Activated gamma-delta T cell treated with Interleukin-2 at 50 U/mL for 16 hours (primary cell): ENCODE measurements around the gene ELMOD2.
A peak's percentile ranks its signal among the peaks of the same experiment; 100 is the strongest.
"Not testable (repeated sequence)": the region's sequence is repeated elsewhere in the genome, so short reads cannot be mapped to it uniquely, and the experiment has no call there.

Source experiments
- DNase-seq: peaks from one replicate; pipeline ENCODE4 v3.0.0-alpha.2; 2020

The ELMOD2 gene, protein sequence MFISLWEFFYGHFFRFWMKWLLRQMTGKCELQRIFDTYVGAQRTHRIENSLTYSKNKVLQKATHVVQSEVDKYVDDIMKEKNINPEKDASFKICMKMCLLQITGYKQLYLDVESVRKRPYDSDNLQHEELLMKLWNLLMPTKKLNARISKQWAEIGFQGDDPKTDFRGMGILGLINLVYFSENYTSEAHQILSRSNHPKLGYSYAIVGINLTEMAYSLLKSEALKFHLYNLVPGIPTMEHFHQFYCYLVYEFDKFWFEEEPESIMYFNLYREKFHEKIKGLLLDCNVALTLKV

DNA sequence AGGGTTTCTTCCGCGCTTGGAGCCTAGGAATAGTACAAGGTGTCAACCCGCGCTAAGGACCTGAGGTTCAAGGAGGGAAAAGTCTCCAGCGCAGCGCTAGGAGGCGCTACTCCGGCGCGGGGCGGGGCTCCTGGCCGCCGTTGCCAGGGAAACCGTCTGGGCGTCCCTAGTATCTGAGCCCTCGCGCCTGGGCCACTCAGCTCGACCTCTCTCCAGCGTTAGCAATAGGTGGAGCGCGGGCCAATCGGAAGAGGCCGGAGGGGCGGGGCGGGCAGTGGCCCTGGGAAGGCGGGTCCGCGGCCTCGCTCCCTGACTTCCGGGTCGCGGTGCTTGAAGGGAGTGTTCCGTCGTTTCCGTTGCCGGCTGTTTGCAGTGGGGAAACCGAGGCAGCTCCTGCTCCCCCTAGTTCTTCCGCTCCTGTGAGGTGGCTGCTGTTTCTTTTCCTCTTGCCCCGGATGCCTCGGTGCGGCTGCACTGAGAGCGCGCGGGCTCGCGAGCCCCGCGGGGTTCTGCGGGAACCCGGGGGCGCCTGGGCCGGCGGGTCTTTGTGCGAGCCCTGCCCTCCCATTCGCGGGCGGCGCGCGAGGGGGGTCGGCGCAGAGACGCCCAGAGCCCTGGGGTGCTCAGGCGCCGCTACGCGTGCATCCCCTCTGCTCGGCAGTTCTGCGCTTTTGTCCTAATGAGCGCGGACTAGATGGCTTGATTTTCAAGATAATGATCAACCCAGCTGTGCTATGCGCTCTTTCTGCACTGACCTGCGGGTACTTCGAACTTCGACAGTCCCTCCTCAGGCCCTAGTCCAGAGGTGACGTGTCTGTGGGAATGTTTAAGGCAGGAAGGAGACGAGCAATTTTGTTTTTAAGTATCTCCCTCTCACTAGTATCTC, at the start of gene ELMOD2:
Gene ELMOD2 (plus strand): TSS at position 312 of the 886 bp plus-strand sequence. CDS start 1,261 bp downstream, outside the sequence.
- peak; percentile 97 for DNase-seq

DNA sequence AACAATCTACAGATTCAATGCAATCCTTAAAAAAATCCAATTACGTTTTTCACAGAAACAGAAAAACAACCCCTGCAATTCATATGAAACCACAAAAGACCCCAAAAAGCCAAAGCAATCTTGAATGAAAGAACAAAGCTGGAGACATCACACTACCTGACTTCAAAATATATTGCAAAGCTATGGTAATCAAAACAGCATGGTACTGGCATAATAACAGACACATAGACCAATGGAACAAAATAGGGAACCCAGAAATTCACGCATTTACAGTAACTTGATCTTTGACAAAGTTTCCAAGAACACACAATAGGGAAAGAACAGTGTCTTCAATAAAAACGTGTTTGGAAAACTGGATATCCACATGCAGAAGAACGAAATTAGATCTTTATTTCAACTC, 40.5 kb upstream of the ELMOD2 start:
- no peak for DNase-seq

DNA sequence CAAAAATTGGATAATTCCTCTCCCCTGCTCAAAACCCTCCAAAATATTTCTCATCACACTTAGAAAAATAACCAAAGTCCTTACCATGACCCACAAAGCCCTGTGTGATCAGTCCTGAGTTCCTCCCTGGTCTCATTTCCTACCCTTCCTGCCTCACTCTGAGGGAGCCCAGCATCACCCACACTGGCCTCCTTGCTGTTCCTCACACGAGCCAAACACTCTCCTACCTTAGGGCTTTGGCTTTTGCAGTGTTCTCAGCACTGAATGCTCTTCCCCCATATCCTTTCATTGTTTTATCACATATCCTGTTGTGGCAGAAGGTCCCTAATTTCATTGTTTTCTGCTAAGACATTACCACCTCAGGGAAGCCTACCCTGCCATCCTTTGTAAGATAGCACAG, 38.0 kb upstream of the ELMOD2 start:
- DNase-seq: no peak

DNA sequence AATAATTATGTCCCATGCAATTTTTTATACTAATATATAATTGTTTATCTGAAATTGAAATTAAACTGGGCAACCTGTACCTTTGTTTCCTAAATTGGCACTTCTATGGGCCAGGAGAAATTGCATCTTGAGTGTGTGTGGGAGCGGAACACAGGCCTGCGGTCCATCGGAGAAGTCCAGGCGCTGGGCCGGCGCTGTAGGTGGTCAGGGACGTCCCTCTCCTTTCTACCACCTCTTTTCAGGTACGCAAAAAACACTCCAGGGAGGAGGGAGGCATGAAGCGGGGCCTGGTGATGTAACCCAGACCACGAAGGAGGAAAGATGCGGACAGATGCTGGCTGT, 26.6 kb upstream of the ELMOD2 start:
- no peak for DNase-seq

DNA sequence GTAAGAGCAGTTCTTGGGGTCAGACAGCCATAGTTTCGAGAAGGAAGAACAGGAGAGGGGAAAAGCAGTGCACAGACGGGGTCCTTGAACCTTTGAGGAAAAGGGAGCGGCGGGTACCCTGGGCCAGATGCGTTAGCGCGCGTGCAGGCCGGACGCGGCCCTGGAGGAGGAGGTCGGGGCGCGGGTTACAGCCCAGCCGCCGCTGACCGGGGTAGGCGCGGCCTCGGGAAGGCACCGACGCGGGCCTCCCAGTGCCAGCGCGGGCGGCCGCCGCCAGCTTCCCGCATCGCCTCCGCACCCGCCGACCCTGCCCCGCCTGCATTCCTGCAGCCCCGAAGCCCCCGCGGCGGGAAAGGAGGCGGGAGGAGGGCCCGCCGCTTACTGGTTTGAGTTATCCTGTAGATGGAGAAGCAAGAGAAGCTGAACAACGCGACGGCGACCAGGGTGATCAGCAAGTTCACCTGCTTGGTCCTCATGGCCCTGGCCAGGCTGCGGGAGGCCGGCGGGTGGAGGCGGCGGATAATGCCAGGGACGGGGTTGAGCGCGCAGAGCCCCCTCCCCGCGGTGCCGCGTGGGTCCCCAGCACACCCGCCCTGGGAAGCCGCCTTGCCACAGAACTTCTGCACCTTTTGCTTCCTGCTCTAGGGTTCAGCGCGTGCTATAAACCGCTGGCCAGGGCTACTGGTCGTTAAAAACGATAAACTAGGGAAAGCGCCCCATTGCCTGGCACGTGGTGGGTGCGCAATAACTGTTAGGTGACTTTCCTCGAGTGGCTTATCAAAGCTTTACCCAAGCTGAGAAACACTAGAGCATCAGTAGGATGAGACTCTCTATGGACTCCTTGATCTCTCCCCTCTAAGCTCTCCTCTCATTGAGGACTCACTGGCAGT, 26.0 kb upstream of the ELMOD2 start, which contains the start of gene MGAT4D:
Gene MGAT4D (minus strand): TSS at position 547 of the 890 bp plus-strand sequence. CDS start 71 bp downstream, at position 476.
- no peak for DNase-seq

DNA sequence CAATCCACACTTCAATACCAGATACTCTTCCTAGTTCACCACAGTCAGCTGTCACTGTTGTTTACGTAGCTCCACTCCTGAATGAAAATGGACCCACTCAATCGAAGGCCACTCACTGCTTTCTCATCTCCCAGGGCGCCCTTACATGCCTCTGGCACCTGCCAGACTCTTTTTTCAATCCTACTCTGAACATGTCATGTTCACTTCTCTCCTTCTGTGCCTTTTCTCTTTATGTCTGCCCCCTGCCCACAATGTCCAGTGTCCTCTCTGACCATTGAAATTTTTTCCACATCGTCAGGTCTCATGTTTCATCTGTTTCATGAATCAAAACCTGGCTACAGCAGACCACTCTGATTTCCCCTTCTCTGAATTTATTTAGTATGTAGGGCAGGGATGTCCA, 24.6 kb upstream of the ELMOD2 start:
- DNase-seq: no peak

DNA sequence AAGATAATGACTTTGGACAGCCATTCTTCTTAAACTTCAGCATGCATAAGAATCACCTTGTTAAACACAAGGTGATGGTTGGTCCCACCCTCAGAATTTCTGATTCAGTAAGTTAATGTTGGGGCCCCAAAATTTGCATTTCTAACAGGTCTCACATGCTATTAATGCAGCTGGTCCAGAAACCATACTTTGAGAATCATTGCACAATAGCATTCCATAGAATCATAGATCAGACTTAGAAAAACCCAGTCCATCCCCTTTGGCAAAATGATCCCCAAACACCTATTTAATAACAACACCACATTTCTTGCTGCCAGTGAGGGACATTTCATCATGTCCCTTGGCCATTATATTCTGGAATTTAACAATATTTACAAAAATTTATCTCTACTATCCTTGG, 19.7 kb upstream of the ELMOD2 start:
- DNase-seq: no peak

DNA sequence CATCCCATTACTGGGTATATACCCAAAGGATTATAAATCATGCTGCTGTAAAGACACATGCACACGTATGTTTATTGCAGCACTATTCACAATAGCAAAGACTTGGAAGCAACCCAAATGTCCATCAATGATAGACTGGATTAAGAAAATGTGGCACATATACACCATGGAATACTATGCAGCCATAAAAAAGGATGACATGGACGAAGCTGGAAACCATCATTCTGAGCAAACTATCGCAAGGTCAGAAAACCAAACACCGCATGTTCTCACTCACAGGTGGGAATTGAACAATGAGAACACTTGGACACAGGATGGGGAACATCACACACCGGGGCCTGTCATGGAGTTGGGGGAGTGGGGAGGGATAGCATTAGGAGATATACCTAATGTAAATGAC, 10.2 kb upstream of the ELMOD2 start:
- not testable (repeated sequence) for DNase-seq

DNA sequence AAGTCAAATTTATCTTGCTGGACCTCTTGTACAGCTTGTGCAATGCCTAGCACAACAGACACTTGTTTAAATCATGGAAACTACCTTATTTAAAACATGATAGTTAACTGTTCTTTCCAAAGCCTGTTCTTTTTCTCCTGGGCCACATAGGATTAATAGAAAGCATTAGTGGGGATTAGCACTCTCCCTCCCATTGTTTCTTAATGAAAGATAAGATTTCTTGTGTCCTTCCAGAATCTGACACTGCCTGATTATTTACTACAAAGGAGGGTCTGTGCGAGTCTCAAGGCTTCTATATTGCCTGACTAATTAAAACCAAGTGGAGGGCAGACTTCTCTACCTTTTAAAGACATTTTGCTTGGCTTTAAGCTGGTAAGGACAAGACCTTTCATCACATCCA, 8.5 kb upstream of the ELMOD2 start:
- DNase-seq: no peak

DNA sequence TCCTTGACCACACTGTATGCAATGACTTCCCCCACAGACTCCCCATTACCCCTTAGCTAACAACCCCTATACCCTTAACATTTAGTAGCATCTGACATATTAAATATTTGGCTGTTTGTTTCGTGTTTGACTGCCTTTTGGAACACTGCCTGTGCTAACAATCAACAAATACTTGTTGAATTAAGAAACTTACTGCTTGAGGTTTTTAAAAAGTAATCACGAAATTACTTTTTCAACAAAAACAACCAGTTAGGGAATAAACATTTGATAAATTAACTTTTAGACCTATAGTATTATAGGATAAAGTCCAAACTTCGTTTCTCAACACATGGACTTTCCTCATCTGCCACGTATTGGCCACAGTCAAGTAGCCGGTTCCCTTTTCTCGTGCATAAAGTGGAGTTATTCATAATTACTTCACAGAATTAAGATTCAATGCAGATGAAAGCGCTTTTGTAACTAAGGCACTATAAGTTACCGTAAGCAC, 555 bp upstream of the ELMOD2 start:
- DNase-seq: no peak

DNA sequence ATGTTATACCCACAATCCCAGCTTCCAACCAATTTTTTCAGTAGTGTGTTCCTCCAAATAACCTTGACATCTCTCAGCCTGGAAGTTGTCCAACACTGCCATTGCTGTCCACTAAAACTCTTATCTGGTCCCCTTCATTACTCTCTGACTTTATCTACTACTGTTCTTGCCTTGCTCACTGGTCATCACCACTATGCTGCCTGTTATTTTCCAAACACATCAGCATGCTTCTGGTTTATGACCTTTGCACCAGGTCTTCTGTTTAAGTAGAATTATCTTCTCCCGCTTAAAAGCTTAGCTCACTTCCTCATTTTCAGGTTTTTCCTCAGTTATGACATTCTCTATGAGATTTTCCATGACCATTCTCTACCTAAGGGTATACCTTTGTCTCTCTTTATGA, 5.5 kb downstream of the ELMOD2 start:
- no peak for DNase-seq

DNA sequence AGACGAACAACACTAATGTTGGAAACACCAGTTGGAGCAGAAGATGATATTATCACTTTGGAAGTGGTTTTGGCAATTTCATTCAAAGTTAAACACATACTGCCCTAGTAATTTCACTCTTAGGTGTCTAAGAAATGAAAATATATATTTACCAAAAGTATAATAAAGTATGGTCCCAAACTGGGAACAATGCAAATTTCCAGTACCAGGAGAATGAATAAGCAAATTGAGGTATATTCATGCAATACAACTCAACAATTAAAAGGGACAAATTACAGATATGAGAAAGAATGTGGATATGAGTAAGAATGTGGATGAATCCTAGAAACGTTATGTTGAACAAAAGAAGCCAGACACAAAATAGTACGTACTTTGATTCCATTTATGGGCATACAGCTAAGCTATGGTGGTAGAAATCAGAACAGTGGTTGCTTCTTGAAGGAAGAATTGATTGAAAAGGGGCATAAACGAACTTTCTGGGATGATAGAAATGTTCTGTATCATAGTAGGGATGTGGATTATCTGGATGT, 10.0 kb downstream of the ELMOD2 start:
- DNase-seq: no peak

DNA sequence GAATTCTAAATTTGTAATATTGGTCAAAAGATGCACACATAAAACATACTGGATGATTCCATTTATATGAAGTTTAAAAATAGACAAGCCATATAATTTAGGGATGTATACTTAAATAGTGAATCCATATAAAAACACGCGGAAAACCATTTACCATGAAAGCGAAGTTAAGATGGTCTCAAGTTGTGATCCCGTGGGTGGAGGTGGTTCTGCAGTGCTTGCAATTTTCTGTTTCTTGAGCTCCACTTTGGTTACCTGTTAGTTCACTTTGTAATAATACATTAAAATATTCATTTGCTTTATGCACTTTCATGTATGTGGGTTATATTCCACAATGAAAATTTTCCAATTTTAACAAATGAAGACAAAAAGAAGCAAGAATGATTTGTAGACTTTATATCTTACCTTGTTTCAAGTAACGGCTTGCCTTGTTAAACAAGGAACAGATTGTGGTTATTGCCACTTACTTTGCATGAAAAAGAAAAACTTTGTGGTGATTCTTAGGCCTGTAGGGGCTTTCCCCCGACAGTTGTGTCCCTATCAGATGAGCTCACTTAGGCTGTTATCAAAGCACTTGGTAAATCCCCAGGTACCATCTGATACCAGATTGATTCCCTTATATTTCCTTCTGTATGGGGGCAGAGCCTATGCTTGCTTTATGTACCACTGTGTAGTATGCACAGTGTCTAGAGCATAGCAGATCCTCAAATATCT, 32.6 kb downstream of the ELMOD2 start:
- no peak for DNase-seq

DNA sequence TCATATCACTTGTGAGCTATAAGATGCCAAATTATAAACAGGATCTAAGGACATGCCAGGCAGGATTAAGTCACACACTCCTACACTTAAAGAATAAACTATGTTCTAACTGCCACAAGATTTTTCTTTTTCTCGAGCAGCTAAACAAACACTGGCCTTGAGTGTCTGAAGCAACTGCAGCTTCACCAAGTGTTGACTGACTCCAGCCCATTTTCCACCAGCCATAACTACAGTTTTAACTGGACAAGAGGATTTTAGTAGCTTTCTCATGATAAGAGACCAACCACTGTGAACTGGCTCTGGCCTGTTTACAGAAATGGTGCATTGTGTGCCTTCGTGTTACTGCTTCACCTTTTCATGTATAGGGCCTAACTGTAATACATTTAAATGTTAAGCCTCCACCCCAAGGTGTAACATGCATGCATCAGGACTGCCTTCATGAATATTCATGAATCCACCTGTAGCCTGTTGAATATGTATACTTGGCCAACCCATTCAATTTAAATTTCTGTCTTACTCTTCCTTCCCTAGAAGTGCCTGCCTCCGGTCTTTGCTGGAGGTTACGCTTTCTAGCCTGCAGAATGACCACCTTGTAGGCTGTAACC, 34.0 kb downstream of the ELMOD2 start:
- DNase-seq: no peak

DNA sequence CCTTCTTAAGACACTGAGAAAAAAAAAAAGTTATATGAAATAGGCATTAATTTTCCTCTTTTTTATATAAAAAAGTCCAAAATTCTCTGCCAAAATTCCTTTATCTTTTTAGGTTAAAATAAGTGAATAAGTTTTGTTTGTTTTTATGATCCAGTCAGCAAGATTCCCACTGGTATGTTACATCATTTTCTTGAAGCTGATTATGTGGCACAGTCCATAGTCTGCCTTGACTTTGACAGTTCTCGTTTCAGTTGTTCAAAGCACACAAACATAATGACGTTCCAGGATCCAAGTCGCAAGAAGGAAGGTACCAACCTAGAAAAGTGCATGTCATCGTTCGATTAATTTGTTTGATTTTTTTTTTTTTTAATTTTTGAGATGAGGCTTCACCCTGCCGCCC, 35.7 kb downstream of the ELMOD2 start:
- no peak for DNase-seq

DNA sequence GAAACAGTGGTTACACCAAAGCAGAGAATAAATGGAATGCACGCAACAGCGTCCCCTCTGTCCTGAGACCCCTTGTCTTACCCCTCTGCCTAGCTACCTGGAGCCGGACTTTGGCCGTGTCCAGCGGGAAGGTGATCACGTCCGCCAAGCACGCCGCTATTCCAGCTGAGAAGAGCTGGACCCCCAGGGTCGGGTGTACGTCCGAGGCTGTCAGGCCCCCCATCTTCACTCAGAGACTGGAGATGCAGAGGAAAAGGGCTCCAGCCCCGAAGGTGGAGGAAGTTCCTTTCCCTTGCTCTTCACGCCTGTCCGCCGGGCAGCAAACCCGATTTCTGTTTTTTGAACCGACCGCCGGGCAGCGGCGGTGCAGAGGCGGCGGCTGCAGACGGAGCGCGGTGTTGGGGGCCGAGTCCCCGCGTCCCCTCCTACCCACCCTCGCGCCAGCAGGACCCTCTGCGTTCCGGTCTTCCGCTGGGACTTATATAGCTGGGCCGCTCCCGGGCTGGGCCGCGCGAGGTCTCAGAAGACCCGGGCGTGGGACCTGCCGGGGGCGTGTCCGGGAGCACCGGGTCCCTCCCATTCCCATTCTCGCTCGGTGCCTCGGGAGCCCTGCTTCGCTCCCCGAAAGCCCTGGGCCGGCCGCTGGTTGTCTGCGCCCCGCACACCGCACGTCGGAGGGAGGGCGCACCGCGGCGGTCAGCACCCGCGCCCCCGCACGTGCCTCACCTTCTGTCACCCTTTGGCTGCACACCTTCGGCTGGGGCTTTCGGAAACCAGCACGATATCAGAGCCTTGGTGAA, 44.7 kb downstream of the ELMOD2 start, which contains the start of gene UCP1:
Gene UCP1 (minus strand): TSS at position 455 of the 800 bp plus-strand sequence. CDS start 232 bp downstream, at position 223.
- DNase-seq: no peak

DNA sequence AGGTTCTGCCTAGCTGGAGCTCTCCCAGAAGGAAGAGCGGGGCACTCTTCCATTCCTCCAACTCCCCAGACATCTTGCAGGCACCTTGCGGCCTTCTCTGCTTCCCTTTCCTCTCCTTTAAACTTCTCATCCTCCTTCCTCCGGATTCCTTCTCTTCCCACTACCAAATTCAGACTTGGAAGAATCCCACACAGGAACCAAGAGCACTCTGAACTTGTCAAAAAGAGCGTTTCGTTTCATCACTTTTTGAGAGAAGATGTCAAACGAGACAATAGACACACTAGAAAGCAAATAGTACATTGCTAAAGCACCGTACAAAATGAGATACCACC, 45.3 kb downstream of the ELMOD2 start:
- no peak for DNase-seq

DNA sequence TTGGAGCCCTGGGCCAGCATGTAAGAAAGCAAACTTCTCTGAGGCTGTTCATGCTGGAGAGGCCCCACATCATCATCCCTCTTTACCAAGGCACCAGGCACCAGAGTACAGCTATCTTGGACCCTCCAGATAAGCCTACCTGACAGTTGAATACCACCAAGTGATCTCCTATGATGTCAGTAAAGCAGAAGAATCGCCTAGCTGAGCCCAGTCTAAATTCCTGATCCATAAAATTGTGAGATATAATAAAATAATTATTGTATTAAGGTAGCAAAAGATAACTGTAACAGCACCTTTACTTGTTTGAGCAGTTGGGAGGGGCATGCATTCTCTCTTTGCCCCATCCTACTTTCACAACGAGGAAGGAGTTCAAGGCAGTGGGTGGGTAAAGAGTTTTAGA, 47.7 kb downstream of the ELMOD2 start:
- DNase-seq: no peak

DNA sequence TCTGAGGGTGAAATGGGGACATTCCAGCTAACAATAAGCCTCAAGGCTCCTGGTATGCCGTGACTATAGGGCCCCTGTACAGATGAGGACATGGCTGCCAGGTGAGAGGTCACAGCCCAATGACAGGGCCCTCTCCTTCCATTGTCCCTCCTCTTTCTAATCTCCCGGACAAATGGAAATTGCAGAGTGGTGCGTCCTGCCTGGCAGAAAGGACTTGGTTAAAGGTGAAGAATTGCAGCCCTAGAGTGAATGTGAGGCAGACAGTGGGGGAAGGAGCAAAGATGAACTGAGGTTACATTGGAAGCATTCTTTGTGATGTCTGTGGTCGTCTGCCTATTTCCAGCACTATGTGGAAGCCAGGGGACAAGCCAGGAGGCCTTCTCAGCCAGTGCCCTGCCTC, 51.5 kb downstream of the ELMOD2 start:
- DNase-seq: no peak

DNA sequence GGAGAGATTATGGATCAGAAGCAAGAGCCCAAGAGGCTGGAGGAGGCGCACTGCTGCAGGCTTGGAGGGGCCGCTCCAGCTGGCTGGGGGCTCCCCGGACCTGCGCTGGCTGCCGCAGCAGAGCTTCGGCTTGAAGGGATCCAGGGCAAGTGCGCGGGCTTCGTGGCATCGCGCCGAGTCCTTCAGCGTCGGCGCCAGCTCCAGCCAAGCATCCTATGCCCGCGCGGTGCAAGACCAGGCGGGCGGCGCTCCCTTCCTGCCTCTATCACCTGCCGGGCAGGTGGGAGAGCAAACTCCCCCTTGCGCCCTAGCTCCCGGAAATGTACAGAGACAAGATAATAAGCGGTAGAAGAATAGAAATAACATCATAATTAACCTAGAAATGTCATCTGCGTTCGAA, 55.3 kb downstream of the ELMOD2 start:
- DNase-seq: no peak

DNA sequence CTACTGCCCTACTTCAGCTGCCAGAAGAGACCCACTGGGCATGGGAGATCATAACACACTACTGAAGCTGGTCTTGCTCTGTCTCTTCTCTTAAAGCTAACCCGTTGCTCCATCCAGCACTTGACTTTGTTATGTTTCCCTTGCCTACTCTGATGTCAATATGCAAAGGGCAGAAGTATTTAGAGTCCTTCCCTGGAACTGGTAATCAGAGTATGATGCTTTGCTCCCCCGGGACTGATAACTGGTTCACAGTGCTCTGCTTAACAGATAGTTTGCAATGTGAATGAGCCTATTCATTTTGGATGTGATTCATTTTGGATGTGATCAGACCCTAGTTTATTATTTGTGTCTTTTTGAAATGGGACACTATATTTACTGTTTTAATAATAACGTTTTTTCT, 57.1 kb downstream of the ELMOD2 start:
- no peak for DNase-seq
